Hematopoietic multipotent progenitor cell treated with erythropoietin and hydrocortisone succinate and interleukin-3 and kit ligand, for 4 days (in vitro differentiated cells): ENCODE data around the gene DPF3.

Experiments used
- DNase-seq: peaks from one replicate; pipeline ENCODE4 v3.0.0-alpha.2; 2015

DPF3 gene

GRCh38 chr14:72708708-72709475 lies 185.0 kb downstream of the DPF3 start:
- no peak for DNase-seq

- DNase-seq, result no peak
Observed at GRCh38 chr14:72708222-72708621, 185.7 kb downstream of the DPF3 start.

- DNase-seq, result no peak
Observed at GRCh38 chr14:72706485-72706884, 187.4 kb downstream of the DPF3 start.

DNA sequence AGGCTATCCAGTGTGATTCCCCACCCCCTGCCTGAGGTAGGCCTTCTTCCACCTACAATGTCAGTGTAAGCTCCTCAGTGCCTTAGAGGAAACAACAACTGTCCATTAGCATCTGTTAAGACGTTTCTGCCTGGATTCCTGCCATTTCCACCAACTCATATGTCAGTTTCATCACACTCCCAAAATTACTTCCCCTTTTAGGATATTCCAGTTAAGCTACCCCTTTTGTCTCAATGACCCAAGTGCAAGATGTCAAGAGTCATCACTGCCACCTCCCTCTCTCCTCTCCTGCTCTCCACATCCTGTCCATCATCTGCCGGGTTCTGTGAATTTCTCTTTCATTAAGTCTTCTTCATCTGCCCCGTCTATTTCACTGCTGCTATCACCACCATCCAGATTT lies 189.4 kb downstream of the DPF3 start:
- peak; percentile 37 for DNase-seq

DNA sequence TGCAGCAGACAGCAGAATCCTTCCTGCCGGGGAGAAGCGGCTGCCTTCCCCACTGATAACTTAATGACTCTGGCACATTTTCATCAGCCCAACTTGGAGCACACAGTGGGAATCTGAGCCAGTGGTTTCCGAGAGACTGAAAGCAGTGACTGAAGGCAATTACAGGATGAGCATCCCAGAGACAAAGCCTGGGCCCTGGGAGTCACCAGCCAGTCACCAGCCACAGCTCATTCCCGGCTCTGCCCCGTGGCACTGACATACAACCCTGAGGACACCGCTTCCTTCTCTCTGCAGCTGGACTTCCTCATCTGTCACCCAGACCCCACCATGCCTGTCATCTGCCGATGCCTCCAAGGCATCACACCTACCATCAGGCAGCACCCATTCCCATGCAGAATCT lies 192.3 kb downstream of the DPF3 start:
- no peak for DNase-seq

DNA sequence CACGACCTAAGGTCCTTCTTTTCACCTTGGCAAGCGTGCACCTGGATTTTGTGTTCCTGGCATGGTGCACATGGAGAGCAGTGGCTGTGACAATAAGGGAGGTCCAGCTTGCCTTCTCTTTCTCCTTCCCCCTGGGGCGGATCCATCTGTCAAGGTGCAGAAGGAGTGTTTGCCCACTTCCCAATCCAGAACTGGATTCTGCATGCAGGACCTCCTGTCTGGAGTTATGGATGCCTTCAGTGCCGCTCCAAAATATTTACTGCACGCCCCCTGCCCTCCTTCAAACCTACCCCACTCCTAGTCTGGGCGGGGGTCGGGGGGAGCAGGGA lies 192.7 kb downstream of the DPF3 start:
- DNase-seq, result no peak

- DNase-seq, result no peak
Observed at GRCh38 chr14:72700338-72701236, 193.3 kb downstream of the DPF3 start.

DNA sequence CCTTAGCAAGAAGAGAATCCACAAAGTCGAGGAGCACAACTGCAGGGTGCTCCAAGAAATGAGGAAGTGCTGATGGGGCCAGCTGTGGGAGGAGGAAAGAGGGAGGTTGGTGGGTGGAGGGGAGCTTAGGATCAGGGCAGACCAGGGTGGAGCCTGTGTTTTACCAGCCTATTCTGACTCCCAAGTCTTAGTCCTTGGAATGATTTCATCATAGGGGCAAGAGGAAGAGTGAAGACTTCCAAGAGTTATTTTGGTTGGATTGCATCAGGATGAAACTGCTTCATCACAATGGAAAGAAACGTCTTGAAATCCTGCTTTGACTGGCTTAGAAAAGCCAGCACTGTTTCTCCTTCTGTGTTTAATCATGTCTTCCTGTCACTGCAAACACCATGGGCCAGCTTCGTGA lies 194.0 kb downstream of the DPF3 start:
- peak; percentile 64 for DNase-seq

DNA sequence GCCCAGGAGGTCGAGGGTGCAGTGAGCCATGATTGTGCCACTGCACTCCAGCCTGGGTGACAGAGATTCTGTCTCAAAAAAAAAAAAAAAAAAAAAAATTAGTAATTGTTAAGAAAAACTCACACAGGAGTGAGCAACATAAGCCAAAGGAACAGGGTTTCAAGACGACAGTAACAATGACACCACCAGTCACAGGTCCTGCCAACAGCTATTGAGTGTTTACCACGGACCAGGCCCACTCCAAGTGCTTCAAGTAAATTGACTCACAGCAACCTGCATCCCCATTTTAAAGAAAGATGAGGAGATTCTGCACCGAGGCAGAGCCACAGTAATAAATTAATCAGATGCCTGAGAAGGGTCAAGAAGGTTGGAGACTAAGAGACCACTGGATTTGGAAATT lies 194.5 kb downstream of the DPF3 start:
- no peak for DNase-seq

- peak; percentile 57 for DNase-seq
Observed at GRCh38 chr14:72692696-72693095, 201.2 kb downstream of the DPF3 start.

GRCh38 chr14:72690324-72690723 lies 203.6 kb downstream of the DPF3 start:
- DNase-seq, result no peak

DNA sequence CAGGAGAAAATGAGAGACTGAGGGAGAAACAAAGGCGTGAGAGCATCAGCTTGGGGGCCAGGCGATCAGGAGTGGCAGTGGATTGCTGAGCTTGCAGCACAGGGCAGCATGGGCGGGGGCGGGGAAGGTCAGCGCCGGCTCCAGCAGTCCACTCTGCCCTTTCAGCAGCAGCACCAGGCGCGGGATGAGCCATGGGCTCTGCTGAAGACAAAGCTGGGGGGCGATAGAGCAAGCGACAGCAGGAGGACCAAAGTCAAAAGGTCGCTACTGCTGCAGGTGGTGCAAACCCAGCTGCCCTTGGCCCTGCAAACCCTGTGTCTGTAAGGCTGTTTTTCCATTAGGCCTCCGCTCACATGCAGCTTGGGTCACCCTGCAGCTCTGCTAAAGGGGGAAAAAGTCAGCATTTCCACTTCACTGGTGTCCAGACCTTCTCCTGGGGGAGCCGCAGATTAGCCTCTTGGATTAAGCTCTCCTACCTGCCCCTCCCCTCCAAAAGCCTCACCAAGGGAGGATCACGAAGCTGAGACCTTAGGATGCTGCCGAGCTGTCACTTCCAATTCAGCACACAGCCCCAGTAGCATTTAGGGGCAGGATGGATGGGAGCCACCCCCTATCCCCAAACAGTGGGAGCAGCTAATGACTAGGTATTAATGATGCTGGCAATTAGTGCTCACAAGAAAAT lies 204.8 kb downstream of the DPF3 start:
- DNase-seq, result no peak

- no peak for DNase-seq
Observed at GRCh38 chr14:72686832-72687231, 207.1 kb downstream of the DPF3 start.

GRCh38 chr14:72686101-72686500 lies 207.8 kb downstream of the DPF3 start:
- DNase-seq, result peak; percentile 22

- no peak for DNase-seq
Observed at GRCh38 chr14:72685456-72685855, 208.4 kb downstream of the DPF3 start.

DNA sequence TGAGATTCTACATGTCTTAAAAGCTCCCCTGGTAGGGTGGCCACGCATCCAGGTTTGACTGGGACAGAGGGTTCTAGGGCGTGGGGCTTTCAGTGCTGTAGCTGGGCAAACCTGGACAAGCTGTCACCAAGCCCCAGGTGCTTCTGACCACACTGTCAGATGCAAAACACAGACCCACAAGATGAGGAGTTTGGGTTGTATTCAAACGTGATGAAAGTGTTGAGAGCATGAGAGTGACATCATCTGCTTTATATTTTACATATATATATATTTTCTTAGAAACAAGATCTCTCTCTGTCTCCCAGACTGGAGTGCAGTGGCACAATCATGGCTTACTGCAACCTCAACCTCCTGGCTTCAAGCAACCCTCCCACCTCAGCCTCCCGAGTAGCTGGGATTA lies 210.1 kb downstream of the DPF3 start:
- DNase-seq, result no peak

GRCh38 chr14:72682188-72682587 lies 211.7 kb downstream of the DPF3 start:
- no peak for DNase-seq

GRCh38 chr14:72680853-72681640 lies 212.9 kb downstream of the DPF3 start:
- DNase-seq, result no peak

DNA sequence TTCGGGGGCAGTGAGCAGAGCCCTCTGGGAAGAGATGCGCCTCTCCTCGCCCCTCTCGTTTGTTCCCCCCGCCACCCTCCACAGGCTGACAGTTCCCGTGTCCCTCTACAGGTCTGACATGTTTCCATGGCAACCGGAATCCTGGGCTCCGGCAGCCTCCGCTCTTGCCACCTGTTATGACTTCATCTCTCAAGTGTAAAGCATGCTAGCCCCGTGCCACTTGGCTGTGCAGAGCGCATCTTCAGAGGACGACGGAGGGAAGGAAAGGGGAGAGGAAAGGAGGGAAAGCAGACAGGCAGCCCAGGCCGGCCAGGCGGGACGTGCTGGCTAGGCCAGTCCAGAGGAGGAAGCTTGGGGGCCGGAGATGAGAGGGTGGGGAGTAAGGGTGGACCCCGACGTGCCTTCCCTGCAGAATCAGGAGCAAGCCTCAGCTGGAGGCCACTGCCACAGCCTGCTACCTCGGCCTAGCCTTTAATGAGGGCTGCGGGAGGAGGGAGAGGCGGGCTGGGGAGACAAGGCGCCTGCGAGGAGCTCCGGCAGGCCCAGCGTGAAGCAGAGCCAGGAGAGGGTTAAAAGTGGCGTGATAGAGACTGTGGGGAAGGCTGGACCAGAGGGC lies 214.3 kb downstream of the DPF3 start:
- DNase-seq, result no peak

DNA sequence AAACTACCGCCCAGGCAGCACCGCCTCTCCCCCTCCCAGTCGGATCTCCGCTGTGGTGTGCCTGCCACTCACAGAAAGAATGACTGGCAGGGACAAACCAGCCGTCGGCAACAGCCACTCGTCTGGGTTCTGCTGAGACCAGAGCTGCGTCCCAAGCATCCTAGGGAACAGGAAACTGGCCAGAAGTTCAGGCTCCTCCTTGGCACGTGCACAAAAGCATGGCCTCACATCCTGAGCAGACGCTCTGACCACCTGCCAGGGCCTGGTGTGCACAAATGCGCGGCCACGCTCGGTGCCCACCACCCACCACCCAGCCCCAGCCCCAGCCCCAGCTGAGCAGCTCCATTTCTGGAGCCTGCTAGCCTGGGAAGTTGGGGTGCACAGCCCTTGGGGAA lies 214.8 kb downstream of the DPF3 start:
- no peak for DNase-seq

GRCh38 chr14:72678356-72678755 lies 215.5 kb downstream of the DPF3 start:
- no peak for DNase-seq

- DNase-seq, result no peak
Observed at GRCh38 chr14:72677664-72678063, 216.2 kb downstream of the DPF3 start.
